Measurements from ENCODE around the gene NOL4L.
"Not testable (repeated sequence)": the region's sequence is repeated elsewhere in the genome, so short reads cannot be mapped to it uniquely, and the experiment has no call there.

The NOL4L gene

GRCh38 chr20:32465901-32466675, 119.0 kb downstream of the NOL4L start:
- DNase-seq: not testable (repeated sequence)

GRCh38 chr20:32465092-32465900, 119.8 kb downstream of the NOL4L start:
- DNase-seq: no peak

- no peak for DNase-seq
Measured at GRCh38 chr20:32464401-32465091, 120.6 kb downstream of the NOL4L start.

- no peak for DNase-seq
Measured at GRCh38 chr20:32463642-32464400, 121.3 kb downstream of the NOL4L start.

GRCh38 chr20:32462900-32463641, 122.1 kb downstream of the NOL4L start:
- DNase-seq: no peak

- DNase-seq: no peak
Measured at GRCh38 chr20:32461836-32462600, 123.1 kb downstream of the NOL4L start.

- no peak for DNase-seq
Measured at GRCh38 chr20:32460683-32461320, 124.3 kb downstream of the NOL4L start.

GRCh38 chr20:32460231-32460630, 124.9 kb downstream of the NOL4L start:
- no peak for DNase-seq

- DNase-seq: no peak
Measured at GRCh38 chr20:32458837-32459220, 126.3 kb downstream of the NOL4L start.

GRCh38 chr20:32458061-32458836, 126.9 kb downstream of the NOL4L start:
- no peak for DNase-seq

GRCh38 chr20:32457479-32457986, 127.6 kb downstream of the NOL4L start:
- no peak for DNase-seq

- peak; percentile 21 for DNase-seq
Measured at GRCh38 chr20:32456869-32457478, 128.2 kb downstream of the NOL4L start.

GRCh38 chr20:32455901-32456701, 129.0 kb downstream of the NOL4L start:
- DNase-seq: no peak

GRCh38 chr20:32455171-32455900, 129.8 kb downstream of the NOL4L start:
- DNase-seq: no peak

GRCh38 chr20:32454164-32455145, 130.7 kb downstream of the NOL4L start:
- DNase-seq: no peak

- DNase-seq: no peak
Measured at GRCh38 chr20:32453467-32454163, 131.5 kb downstream of the NOL4L start.
